Mesenteric fat pad (tissue), 1 donor: ENCODE data around the gene GALNT13. TPM values are rescaled to one million over a fixed set of nuclear protein-coding genes. Genes with fewer than 3 reads are reported as not detected.

ENCODE experiments used
- DNase-seq: peaks from one replicate; pipeline ENCODE4 v3.0.0-alpha.2; 2020; ENCODE audit warnings: low spot score
- long read RNA-seq: library from polyadenylated mRNA; unstranded; transcript quantifications from one replicate; pipeline ENCODE4 v2.0.0, GENCODE V29; 2020
- total RNA-seq: library from RNA; stranded (reverse); fragmentation: NEBNext Ultra II Directional; extraction: Animal tissue kit (Norgen Biotek cat#: 25700); gene quantifications from one replicate; pipeline ENCODE4 v1.2.1, GENCODE V29; 2021
- donor health status: DM: yes; HTN: yes; CAD: no.

The GALNT13 gene
- total RNA-seq: 3.1 TPM
- long read RNA-seq, partial matches to known transcripts: 1 of 5 reads
- long read RNA-seq, other reads (novel, unspliced or antisense): 4 of 5 reads

DNA sequence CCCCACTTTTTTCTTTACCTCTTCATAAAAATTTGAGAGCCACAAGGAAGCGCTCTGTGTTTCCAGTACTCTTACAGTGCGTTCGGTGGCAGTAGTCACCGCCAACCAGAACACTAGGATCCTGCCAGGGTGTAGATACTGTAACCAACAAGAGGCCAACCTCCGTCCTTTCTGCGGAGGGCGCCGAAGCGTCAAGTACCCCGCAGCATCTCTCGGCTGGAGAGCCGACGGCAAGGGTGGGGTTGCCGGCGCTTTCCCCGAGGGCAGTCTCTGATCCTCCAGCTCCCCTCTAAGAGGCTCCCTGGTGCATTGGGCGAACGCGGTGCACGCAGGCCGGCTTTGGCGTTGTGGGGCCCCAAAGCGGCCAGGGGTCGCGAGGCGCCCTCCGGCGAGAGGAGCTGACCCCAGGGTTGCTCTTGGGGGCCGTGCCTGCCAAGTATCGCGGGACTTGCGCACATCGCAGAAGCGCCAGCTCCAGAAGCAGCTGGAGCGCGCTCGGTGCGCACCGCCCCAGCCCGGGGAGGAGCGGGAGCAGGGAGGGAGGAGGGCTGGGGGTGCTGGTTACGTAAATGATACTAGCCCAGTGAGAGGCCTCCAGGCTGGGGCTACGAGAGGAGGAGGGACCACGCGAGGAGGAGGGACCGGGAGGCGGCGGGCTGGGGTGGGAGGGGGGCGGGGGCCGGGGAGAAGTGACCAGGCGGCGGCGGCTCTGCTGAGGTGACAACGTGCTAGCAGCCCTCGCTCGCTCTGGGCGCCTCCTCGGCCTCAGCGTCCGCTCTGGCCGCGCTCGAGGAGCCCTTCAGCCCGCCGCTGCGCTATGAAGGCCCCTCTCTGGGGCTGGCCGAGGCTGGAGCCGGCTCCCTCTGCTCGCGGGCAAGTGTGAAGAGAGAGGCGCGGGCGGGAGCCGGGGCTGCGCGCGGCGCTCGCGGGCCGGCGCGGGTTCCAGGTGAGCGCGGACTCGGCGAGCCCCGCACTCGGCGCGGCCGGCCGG lies at the start of gene GALNT13:
TSS of gene GALNT13 (plus strand) at position 692 of the 991 bp plus-strand sequence.
- no peak for DNase-seq

DNA sequence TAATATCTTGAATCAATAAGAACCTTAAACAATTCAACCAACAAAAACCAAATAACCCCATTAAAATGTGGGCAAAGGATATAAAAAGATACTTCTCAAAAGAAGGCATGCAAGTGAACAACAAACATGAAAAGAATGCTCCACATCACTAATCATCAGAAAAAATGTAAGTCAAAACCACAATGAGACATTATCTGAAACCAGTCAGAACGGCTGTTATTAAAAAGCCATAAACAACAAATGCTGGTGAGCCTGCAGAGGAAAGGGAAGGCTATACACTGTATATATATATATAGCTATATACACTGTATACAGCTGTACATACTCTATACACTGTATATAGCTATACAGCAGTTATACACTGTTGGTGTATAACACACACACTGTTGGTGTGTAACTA lies 47.8 kb upstream of the GALNT13 start:
- DNase-seq: no peak

DNA sequence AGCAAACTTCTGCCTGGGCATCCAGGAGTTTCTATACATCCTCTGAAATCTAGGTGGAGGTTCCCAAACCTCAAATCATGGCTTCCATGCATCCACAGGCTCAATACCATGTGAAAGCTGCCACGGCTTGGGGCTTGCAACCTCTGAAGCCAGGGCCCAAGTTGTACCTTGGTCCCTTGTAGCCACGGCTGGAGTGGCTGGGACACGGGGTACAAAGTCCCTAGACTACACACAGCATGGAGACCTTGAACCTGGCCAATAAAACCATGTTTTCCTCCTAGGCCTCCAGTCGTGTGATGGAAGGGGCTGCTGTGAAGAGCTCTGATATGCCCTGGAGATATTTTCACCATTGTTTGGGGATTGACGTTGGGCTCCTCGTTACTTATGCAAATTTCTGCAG lies 43.4 kb upstream of the GALNT13 start:
- DNase-seq: no peak

DNA sequence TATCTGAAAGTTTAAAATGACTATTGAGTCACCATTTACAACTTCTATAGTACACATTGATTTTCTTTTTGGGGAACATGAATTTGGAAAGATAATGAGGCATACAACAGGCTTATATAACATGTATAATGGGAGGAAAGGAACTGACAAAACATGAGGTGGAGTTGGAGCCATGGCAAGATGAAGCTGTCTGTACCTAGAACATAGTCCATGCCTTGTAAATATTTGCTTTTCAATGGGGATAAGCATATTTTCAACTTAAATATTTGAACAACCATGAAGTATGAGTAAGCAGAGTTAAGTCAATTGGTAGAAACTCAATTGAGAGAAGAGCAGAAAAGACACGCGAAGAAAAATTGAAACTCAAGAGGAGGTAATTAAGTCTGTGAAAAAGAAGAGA lies 37.1 kb upstream of the GALNT13 start:
- no peak for DNase-seq

DNA sequence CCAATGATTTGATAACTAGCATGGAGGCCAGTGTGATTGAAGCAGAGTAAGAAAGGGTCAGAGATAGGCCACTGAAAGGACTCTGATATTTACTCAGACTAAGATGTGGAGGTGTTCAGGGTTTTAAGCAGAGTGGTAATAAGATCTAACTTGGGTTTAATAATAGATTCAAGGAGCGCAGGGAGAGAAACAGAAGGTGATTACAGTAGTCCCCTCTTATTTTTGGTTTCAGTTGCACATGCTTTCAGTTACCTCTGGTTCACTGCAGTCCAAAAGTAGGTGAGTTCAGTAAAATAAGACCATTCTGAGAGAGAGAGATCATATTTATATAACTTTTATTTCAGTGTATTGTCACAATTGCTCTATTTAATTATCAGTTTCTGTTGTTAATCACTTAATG lies 13.5 kb upstream of the GALNT13 start:
- DNase-seq: no peak

DNA sequence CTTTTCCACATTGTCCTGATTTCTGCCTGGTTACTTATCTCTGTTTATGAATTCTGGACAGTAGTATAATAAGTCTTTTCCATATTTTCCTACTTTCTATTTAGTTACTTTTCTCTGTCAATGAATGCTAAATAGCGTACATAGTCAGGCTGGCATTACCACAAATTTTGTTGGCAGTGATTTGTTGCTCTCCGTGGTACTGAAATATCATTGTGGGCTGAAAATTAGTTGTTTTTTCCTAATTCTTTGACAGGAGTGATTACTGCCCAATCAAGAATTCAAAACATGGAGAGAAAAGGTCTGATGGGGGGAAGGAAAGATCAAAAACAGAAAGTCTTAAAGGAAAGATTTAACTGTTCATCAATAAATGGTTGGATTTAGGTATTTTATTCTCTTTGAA lies 7.7 kb upstream of the GALNT13 start:
- no peak for DNase-seq

DNA sequence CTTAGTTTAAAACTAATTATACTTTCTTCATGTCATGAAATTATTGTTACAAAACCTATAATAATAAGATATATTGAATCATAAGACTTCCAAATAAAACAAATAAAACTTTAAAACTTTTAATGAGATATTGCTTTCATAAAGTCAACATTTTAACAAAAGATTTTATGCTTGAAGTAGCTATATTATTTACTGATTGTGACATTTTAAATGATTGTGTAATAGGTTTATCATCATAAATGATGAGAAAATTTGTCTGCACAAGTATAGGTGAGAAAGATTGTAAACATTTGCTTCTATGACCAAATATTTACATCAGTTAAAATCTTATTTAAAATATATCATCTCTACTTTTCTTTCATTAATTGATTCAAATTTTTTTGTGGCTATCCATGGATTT lies 5.1 kb upstream of the GALNT13 start:
- DNase-seq: no peak

DNA sequence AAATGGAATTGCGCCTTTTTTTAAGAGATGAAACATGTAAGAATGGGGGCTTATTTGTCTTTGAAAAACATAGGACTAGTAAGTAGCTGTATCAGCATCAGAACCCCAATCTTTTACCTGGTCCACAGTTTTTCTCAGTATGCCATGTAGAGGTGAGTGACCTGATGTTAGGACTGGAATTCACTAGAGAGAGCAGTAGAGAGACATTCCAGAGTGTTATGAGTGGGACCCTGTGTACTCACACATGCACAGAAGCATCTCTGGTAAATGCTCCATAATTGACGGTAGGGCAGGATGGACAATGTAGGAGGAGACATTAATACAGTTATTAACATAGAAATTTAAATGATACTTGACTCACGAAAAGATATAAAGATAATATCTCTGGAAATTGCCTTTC lies 1.4 kb upstream of the GALNT13 start:
- no peak for DNase-seq

DNA sequence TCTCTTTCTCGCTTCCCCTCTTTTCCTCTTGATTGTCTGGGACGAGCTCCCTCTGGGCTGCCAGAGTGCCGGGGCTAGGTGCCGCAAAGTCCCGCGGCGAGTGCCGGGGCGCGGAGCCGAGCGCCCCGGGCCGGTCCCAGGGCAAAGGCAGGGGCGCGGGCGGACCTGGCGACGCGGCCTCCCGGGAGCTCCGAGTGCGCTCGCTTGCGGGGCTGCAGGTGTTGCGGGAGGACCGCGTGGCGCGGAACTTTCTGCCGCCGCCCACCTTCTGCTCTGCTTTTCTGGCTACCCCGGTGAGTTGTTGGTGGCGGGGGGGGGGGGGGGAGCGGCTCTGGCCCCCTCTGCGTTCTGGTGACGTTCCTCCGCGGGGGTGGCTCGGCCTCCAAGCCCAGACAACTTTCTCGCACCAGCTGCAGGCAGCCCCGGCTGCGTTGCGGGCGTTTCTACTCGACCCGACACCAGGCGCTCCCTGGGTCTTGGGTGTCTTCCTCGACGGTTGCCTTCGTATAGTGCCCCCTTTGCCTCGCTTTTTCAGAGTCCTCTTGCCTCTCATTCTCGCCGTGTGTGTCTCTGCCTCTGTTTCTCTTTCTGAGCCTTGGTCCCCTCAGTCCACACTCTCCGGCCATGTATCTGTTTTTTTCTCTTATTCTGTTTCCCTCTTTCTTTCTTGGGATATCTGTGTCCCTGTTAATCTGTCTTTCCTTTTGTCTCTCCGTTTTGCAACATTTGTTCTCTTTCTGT lies 759 bp downstream of the GALNT13 start:
- no peak for DNase-seq

DNA sequence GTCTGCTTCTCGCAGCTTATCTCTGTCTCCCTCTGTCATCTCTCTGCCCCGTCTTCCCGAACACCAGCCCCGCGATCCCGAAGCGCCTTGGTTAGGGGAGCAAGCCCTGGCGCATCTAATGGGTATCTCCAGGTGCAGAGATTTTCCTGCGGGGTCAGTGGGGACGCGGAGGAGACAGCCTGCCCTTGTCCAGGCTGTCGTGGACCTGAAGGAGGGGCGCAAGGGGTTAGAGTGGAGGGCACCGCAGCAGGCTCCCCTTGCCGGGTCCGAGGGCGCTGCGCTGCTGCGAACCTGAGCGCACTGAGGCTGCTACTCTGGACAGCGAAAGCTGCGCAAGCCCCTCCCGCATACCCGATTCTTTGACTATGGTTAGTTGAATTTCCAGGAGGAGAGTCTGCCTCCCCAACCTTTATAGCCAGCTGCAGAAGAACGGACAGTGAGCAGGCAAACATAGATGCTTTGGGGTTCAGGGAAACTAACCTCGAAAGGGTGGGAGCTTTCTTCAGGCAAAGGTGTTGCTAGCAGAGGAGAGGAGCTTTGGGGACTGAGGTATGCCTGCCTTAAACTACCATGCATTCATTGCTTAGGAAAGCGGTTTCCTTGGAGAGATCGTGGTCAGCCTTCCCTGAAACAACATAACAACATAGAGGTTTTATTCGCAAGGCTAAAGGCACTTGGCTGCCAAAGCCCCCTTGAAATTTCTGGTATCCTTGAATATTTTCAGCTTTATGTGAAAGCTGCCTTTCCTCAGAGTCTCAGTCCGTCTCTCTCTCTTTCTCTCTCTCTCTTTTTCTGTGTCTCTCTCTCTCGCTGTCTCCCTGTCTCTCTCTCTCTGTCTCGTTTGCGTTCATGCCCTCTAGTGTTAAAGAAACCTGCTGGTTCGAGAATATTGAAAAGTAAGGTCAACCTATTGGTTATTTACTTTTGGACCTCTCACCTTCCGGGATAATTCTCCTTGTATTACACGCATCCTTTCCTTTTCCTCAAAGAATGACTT lies 1.6 kb downstream of the GALNT13 start:
- no peak for DNase-seq

DNA sequence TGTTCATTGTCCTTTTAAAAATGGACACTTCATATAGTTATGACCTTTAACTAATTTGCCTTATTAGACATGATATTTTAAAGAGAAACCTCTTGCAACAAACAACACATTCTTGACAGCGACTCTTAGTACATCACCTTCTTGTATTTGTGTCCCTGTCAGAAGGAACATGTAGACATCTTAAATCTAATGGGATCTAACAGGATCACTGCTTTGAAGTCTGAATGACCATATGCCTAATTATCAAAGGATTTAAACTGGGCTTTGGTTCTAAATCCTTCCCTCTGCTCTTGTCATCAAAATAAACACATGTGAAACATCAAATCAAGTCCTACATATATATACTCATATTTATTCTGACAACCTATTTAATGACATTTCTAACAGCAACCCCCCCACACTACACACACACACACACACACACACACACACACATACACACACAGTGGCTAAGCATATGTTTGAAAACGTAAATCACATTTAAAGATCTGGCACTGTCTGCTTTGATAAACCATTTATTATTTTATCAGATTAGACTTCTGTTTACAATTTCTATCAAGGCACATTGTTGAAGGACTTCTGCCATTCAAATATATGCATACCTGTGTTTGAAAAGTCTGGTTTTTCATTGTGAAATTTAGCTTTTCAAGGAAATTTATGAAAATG lies 4.2 kb downstream of the GALNT13 start:
- DNase-seq: no peak

DNA sequence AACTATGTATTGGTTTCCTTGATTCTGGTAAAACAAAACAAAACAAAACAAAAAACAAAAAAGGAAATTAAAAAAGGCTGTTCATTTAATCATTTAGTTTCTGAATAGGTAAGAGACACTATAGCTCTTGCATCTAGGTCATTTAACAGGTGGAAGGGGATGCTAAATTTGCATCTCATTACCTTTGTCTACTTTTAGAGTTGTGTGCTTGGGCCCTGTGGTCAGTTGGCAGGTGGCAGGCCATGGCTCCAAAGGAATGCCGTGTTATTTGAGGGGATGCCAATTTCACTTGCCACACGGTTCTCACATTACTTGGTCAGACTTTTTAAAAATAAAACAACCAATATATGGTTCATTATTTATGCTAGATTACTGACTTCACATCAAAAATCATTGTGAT lies 9.2 kb downstream of the GALNT13 start:
- no peak for DNase-seq

DNA sequence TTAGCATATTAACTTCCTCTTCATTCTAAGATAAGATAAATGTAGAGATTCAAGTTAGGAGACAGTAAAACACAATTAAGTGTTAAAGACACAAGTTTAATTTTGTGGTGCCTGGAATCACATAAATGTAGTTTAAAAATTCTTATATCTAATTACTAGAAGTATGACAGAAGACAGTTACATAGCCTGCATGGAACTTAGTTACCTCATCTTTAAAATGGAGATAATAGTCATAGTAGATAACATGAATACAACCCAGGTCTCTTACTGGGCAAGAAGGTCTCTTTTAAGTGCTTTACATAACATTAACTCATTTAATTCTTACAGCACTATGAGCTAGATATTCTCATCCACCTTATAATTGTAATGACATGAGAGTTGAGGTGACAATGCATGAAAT lies 15.1 kb downstream of the GALNT13 start:
- no peak for DNase-seq

DNA sequence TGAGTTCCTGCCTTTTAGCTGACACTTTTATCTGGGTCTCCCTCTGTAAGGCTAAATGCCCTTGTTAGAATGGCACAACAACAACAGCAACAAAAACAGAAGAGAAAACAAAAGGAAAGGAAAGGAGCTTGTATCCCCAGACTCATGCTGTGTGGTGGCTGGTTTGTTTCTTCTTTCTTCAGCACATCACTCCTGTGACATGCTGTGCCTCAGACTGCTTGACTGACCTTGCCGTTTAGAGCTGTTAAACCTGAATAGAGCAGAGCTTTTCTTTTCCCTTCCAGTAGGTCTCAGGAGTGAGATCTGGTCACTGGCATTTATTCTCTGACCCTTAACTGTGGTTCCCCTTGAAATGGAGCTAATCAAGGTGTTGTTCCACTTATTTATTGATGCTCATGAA lies 18.9 kb downstream of the GALNT13 start:
- DNase-seq: no peak

DNA sequence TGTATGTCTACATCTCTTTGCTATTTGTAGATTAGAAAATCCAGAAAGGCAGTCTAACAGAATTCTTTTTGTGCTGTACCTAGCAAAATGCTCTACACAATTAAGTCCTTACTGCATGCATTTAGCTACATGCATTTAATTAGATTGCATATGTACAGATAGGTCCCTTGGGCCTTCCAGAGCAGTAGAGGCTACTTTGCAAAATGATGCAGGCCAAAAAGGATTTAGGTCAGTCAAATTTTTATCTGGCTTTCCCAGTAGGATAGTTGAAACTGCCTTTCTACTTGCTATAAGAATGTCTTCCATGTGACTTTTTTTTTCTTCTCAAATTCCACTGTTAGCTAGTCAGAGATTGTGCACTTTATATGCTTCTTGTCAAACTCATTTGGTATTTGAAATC lies 19.3 kb downstream of the GALNT13 start:
- DNase-seq: no peak

DNA sequence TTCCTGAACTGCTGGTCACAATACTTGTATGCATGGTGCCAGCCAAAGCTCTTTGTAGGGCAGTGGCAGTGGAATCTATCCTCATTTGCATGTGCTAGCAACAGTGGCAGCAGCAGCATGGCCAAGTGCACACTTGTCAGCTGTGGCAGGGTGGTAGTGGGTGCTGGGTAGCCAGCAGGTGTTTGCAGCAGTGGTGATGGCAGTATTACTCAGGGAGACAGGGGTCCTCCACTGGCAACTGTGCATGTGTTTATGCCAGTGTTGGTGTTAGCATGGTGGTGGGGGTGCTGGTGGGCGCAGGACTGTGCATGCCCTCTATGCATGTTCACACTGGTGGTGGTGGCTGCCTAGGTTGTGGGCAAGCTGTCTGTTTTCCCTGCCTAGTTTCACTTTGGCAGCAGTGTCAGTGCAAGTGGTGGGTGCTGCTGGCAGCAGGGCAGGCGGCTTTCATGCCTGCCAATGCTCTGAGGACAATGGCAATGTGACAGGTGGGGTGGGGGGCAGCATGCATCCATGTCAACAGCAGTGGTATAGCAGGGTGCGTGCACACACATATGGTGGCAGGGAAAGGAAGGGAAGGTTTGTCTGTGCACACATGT lies 41.2 kb downstream of the GALNT13 start:
- no peak for DNase-seq

DNA sequence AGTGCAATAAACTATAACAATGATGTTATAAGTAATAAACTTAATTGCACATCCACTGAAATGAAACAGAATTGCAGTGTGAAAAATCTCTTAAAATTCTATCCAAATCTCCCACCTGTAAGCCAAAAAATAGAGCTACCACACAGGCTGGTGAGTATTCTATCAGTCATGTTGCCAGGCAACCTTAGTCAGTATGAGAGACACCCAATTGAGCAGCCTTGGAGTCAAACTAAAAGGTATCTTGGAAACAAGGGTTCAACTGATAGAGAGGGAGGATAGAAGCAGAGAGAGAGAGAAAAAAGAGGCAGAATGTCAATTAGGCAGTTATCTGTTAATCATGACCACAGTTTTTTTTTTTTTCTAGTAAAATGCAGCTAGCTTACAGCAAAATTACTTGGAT lies 45.8 kb downstream of the GALNT13 start:
- no peak for DNase-seq

DNA sequence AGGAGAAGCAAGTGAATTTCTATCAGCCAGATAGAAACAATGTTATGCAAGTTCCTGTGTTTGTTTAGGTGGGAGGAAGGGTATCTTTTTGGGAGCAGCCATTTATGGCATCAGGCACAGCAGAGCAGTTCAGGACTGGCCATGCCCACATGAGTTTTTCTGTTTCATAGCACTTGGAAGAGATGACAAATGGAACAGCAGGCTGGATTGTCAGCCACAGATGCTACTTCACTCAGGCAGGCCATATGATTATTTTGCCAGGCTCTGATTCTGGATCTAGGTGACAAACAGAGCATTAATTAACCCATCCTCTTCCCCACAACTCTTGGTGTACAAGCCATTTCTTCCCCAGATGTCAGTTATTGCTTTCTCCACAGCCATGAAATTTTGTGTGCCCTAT lies 63.8 kb downstream of the GALNT13 start:
- no peak for DNase-seq

DNA sequence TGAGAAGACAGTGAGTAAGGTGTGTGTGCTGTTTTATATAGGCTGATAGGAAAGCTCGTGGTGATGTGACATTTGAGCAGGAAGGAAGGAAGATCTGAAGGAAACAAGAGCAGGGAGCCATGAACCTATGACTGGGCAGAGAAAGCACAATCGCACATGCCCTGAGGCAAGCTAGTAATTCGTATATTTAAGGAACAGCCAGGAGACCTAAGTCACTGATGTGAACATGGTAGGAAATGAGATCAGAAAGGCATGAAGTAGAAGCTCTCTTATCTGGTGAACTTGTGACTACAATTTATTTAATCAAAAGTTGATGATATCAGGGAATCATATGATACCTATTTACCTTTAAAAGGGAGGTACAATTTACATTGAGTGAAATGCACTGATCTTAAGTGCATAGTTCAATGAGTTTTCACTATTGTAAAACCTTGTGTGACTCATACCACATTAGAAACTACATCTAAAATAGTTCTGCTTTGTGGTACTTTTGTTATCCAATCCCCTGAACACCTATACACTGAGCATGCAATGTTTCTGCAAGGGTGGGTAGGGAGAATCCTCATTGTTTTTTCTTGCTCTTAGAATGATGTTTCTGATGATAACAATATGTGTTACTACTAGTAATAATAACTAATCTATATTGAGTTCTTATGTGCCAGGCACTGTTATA lies 67.5 kb downstream of the GALNT13 start:
- no peak for DNase-seq

DNA sequence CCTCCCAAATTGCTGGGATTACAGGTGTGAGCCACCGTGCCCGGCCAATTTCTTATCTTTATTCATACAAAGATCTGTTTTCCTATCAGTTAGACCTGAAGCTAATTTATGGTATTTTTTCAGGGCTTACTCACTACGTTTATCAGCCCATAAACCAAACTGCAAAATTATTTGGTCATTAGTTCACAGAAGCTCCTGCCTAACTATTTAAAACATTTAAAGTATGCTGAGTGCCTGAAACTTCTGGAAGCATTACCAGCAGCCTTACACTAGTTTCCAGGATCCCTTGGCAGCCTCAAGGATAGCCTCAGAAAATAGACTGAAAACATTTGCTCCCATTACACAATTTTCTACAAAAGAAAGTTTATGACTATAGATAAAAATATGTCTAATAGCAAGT lies 68.8 kb downstream of the GALNT13 start:
- DNase-seq: no peak
